EL (cell line): ENCODE data around the gene ERAL1.
A peak's percentile ranks its signal among the peaks of the same experiment; 100 is the strongest.
"Not testable (repeated sequence)": the region's sequence is repeated elsewhere in the genome, so short reads cannot be mapped to it uniquely, and the experiment has no call there.

Experiments used
- DNase-seq: peaks from one replicate; pipeline ENCODE4 v3.0.0-alpha.2; 2016

ERAL1 gene

DNA sequence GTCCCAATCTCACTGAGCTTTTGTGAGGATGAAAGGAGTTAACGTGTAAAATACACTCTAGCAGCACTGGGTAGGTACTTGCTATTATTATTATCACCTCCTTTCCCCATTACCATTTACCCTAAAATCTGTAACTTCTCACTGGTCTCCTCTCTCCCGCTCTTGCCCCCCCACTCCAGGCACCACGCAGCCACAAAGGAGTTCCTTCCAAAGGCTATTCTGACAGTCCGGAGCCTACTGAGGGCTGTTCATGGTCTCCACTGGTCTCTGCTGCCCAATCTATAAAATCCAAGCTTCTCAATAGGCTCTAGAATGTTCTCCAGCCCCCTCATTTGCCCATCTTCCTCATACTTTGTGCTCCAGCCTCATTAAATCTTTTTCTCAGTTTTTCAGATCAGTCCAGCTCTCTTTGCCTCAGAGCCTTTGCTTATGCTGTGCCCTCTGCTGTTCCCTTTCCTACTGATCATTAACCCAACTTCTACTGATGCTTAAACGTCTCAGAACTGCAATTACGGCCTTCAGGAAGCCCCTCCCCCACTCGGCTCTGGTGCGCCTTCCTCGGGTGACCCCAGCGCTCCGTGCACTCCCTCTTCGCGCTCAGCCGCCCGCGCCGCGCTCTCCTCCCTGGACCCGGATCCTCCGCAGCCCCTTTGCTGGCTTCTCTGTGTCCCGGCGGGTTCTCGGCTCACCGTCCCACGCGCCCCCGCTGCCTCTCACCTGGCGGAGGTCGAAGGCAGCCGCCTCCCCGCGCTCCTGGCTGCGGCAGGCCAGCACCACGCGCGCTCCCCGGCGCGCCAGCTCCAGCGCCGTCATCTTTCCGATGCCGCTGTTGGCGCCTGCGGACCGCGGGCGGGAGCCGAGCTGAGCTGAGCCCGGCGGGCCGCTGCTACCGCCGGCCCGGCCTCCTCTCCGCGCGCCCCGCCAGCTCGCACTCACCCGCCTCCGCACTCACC is 47.3 kb downstream of the ERAL1 start:
- peak; percentile 48 for DNase-seq

DNA sequence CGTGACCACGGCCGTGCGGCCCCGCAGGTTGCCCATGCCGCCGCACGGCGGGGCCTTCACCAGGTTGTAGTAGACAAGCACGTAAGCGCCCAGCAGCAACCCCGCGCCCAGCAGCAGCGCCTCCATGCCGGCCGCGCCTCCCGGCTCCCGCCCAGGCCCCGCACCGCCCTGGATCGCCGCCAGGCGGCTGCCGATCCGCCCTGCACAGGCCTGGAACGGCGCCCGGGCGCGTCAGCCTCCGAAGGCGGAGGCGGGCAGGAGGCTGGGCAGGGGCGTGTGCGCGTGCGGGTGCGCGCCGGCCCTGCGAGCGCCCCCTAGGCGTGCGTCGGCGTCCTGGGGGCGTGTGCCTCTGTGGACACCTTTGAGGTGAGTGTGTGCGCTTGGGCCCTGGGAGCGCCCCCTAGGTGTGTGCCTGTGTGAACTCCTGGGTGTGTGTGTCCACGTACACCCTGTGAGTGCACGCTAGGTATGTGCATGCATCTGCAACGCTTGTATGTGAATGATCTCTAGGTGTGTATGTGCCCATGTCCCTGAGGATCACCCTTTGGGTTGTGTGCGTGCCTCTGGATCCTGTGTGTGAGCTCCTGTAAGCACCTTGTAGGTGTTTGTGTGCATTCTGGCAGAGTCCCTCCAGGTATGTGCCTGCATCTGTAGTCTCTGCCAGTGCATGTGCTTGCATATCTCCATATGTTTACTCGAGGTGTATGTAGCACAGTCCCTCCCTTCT is 48.2 kb downstream of the ERAL1 start, which contains the start of gene DHRS13:
DHRS13 (minus strand) TSS at position 261 of the 727 bp plus-strand sequence; CDS start at position 126, 135 bp downstream.
- DNase-seq: peak; percentile 90

DNA sequence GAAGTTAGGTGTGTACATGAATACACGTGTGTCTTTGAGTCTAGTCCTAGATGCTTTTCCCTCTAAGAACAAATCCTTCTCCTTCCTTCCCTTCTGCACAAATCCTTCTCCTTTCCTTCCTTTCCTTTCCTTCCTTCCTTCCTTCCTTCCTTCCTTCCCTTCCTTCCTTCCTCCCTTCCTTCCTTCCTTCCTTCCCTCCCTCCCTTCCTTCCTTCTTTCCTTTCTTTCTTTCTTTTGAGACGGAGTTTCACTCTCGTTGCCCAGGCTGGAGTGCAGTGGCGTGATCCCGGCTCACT is 48.7 kb downstream of the ERAL1 start:
- not testable (repeated sequence) for DNase-seq

DNA sequence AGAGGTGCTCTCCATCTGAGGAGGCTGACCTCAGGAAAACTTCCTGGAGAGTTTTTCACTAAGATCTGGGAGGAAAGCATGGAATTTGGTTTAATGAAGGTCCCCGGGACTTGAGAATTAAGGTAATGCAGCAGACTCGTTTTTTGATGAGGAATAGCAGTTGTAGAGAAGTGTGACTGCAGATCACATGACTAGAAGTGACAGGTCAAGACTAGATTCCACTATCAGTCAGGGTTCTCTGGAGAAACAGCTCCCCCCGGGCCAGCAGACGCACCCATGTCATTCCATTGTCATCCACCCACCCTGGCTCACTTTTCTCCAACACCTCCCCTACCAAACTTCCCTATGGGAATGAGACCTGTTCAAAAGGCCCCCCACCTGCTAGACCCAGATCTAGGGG is 50.0 kb downstream of the ERAL1 start:
- no peak for DNase-seq

DNA sequence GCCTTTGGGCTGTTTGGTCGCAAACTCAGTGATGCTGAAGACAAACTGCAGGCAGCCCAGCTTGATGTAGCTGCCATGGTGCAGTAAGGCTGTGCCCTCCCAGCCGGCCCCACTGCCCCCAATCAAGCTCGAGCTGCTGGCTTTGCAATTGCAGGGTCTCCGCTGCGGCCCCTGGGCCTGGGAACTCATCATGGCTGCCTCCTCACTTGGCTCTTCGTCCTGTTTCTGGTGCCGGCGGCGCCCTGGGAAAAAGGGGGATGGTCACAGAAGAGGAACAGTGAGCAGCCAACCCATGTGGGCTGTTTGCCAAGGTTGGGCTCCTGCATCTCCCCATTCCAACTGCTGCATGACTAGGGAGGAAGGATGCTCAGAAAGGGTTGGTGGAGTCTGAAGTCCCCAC is 51.5 kb downstream of the ERAL1 start:
- DNase-seq: no peak

DNA sequence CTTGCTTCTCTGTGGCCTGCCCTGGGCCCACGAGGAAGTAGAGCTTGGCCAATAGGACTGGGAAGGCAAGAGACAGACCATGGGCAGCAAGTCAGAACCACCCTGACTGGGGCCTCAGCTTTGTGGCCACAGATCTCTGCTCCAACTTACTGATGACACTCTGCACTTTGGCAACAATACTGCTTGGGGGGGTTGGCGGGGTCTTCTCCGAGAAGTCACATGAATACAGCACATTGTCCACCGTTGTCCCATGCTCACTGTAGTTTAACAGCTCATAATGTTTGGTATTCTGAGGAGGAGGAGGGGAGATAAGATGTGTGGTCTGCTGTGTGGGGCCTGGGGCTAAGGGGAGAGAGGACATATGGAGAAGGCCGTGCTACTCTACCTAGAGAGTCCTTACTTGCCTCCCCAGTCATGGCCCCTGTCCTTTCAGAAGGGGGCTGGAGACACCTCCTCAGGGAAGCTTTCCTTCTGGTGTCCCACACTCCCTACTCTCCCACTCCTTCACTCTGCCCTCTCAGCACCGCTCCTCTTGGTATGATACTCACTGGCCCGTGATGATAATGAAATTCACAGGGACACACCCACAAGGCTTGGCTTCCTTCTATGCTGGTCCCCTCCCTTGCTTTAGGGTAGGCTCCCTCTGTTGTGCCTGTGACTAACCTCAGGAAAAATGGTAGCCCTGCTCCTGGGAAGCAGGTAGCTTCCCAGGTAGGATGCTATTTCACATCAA is 52.1 kb downstream of the ERAL1 start:
- no peak for DNase-seq

DNA sequence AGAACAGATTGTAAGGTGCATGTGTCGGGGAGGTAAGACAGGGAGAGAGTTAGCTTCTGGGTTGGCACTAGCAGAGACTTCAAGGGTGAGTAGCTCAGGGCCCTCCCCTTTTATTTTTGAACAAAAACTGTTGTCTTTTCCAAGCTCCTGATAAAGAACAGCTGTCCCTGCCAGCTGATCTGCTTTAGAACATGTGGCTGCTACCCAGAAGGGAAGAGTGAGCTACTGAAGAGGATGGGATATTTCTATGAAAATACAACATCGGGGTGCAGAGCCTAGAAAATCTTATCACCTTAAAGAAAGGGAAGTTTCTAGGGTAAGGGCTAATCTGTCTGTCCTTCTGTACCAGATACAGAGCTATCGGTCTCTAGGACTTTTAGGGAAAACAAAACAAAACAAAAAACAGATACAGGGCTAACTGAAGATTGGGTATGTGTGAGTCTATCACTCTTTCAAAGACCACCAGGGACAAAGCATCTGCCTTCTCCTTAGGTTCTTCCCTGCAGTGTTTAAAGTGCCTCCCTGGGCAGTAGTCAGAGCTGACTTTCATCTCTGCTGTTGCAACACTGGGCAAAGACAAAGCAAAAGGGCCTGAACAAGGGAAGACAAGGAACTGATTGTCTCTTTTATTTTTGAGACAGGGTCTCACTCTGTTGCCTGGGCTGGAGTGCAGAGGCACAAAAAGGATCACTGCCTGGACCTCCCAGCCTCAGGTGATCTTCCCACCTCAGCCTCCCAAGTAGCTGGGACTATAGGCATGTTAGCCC is 53.1 kb downstream of the ERAL1 start:
- DNase-seq: no peak

DNA sequence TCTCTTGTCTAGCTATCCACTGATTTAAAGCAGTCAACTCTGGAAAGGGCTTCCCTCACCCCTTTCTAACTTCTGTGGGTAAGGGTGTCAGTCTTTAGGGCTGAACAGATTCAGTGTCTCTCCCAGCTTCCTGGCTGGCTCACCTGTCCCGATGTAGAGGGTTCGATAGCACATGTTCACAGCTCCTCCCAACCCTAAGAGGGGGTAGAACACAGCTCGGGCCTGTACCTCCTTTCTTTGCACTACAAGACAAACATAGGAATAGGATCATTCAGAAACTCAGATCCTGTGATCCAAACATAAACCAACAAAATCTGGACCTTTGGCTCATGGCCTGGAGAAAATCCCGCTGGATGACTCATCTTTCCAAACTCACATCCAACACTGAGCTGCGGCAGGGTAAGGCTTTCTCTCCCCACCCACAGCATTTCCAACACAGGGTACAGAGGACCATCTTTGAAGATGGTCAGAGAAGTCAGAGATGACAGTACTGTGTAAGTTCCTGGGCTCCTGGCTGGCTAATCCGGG is 53.9 kb downstream of the ERAL1 start:
- peak; percentile 79 for DNase-seq

DNA sequence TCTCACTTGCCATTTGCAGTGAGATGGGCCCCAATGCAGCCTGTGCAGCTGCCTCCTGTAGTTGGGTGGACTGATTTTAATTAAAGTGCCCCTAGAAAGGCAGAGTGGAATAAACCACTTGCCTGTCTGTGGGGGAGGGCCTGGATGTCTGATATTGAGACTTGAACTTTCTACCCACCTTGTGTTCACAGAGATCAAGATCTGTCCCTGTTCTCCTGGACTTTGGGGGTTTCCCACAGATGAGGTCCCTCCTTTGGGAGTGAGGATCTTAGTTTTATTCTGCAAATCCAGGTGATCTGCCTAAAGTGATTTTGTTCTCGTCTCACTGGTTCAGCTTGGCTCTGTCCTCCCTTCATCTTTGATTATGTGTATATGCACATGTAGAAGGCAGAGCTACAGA is 55.7 kb downstream of the ERAL1 start:
- DNase-seq: no peak
